ENCODE measurements around the gene SLC12A8.

- TF ChIP-seq EZH2 (IDR thresholded peaks at IDR 0.05; ENCODE audit: low read length, missing control alignments) (no peak), CTCF (conservative IDR thresholded peaks at IDR 0.05 in 1 of 2, IDR thresholded peaks at IDR 0.05 in 1 of 2; ENCODE audit: low read depth in 1 of 2, low read length in 2 of 2) (no peak)
Observed at GRCh38 chr3:125157183-125157582, 55.4 kb downstream of the SLC12A8 start.
